ENCODE results near the gene ADK. TPM values are rescaled to one million over a fixed set of nuclear protein-coding genes. Genes with fewer than 3 reads are reported as not detected.
"Not testable (repeated sequence)": the region's sequence is repeated elsewhere in the genome, so short reads cannot be mapped to it uniquely, and the experiment has no call there.

Gene ADK
- polyA plus RNA-seq, 4 donors: 7.2 to 32.3 (median 16.1) TPM

DNA sequence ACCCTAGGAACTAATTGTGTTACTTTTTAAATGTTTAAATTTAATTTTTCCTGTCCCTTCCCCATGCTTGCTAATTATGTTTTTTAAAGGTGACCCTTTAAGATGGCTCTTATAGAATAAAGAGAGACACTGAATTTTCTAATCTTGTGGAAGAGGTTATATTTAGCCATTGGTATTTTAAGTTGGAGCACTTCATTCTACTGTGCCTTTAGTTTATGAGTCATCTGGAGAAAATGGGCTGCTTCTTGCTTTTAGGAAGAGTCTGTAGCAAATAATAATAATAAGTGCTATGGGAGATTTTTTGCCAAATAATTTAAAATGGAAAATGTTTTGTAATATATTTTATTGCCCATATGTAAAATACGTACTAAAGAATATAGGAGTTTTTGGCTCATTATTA lies 139.7 kb downstream of the ADK start:
- FAIRE-seq: no peak
- no peak overlapping the region for H3K27ac ChIP-seq (ENCODE audit: low read depth in 1 of 3, low read length in 2 of 3)

DNA sequence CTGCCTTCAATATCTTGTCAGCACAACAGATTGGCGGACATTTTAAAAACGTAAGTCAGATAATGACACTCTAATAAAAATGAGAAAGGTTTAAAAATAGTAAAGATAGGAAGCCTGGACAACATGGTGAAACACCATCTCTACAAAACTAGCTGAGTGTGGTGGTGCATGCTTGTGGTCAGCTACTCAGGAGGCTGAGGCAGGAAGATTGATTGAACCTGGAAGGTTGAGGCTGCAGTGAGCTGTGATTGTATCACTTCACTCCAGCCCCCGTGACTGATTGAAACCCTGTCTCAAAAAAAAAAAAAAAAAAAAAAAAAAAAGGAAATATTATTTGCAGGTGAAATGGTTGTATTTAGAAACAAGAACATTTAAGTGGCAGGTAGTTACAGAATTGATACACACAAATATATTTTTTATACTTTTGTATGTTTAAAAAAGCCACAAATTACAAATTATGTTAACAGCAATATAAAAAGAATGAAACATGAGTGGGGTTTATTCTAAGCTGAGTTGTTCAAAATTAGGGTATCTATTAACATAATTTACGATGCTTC lies 141.9 kb downstream of the ADK start:
- Histone ChIP-seq H3K27ac (ENCODE audit: low read depth in 1 of 3, low read length in 2 of 3) (no peak overlapping the region), H3K4me3 (ENCODE audit: low read depth in 1 of 3, low read length in 3 of 3) (no peak overlapping the region), H3K9me3 (ENCODE audit: control insufficient read depth in 2 of 2, insufficient read depth in 1 of 2, low read depth in 1 of 2, low read length in 1 of 2) (no peaks in the 10 kb centered on the region), H3K27me3 (ENCODE audit: control insufficient read depth in 3 of 3, insufficient read depth in 3 of 3, low read length in 3 of 3) (no peaks in the 10 kb centered on the region), H3K36me3 (ENCODE audit: control insufficient read depth in 3 of 3, insufficient read depth in 2 of 3, low read depth in 1 of 3, low read length in 3 of 3) (no peaks in the 10 kb centered on the region), H3K4me1 (ENCODE audit: control insufficient read depth in 3 of 3, insufficient read depth in 2 of 3, low read depth in 1 of 3, low read length in 2 of 3) (no peaks in the 10 kb centered on the region)
- DNase-seq (no peak), FAIRE-seq (no peak)
- WGBS, 3 donors: 86 to 94% (median 86%) methylated on average over 4 of the region's 4 CpGs

More for the DNA sequence above, 139.7 kb downstream of the ADK start:
- Histone ChIP-seq H3K27me3 (ENCODE audit: control insufficient read depth in 3 of 3, insufficient read depth in 3 of 3, low read length in 3 of 3) (no peaks in the 10 kb centered on the region), H3K4me3 (ENCODE audit: low read depth in 1 of 3, low read length in 3 of 3) (no peak overlapping the region), H3K4me1 (ENCODE audit: control insufficient read depth in 3 of 3, insufficient read depth in 2 of 3, low read depth in 1 of 3, low read length in 2 of 3) (no peaks in the 10 kb centered on the region), H3K36me3 (ENCODE audit: control insufficient read depth in 3 of 3, insufficient read depth in 2 of 3, low read depth in 1 of 3, low read length in 3 of 3) (no peaks in the 10 kb centered on the region), H3K9me3 (ENCODE audit: control insufficient read depth in 2 of 2, insufficient read depth in 1 of 2, low read depth in 1 of 2, low read length in 1 of 2) (peaks cover 0 to 2% of the 10 kb centered on the region in 2 donors)
- 81 to 90% (median 86%) methylated on average over 1 of the region's 1 CpG for WGBS, 3 donors
- DNase-seq: no peak

DNA sequence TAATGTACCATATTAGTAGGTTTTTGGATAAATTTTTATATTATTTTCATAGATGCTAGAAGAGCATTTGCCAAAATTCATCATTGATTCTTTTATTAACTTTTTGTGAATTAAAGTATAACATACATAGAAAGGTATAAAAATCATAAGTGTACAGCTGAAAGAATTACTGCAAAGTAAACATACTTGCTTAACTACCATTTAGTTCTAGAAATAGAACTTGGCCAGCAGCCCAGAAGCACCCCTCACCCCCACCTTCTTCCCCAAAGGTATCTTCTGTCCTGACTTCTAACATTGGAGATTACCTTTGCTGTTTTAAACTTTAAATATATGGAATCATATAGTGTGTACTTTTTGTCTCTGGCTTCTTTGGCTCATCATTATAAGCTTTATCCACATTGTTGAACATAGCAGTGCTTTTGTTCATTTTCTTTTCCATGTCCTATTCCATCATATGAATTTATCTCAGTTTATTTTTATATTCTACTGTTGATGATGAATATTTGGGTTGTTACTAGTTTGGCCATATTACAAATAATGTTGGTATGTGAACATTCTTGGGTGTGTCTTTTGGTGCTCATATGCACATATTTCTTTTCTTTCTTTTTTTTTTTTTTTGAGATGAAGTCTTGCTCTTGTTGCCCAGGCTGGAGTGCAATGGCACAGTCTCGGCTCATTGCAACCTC lies 142.8 kb downstream of the ADK start:
- H3K36me3 ChIP-seq (ENCODE audit: control insufficient read depth in 3 of 3, insufficient read depth in 2 of 3, low read depth in 1 of 3, low read length in 3 of 3): no peaks in the 10 kb centered on the region
- DNase-seq (no peak), FAIRE-seq (no peak)

DNA sequence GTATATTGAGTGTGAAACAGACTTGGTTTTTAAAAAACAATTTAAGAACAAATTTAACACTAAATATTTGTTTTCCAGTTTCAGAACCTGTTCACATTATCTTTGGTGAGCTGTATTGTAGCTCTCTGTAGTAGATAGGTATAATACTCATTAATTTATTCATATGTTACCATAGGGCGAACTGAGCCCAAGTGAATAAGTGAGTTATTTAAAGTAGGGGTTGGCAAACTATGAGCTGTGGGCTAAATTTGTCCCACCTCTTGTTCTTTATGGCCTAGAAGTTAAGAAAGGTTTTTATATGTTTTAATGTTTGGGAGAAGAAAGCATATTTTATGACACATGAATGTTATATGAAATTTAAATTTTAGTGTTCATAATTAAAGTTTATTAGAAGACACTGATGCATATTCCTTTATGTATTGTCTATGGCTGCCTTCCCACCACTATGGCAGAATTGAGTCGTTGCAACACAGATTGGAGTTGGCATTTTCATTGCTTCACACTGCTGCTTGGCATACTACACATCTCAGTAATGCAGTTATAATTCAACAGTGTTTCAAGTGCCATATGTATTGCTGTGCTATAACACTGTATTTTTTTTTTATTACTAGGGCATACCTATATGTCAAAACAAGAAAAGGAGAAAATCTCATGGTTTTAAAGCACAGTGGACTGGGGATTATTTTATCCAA lies 146.5 kb downstream of the ADK start:
- Histone ChIP-seq H3K27ac (ENCODE audit: low read depth in 1 of 3, low read length in 2 of 3) (no peak overlapping the region), H3K27me3 (ENCODE audit: control insufficient read depth in 3 of 3, insufficient read depth in 3 of 3, low read length in 3 of 3) (no peaks in the 10 kb centered on the region), H3K4me1 (ENCODE audit: control insufficient read depth in 3 of 3, insufficient read depth in 2 of 3, low read depth in 1 of 3, low read length in 2 of 3) (no peaks in the 10 kb centered on the region), H3K9me3 (ENCODE audit: control insufficient read depth in 2 of 2, insufficient read depth in 1 of 2, low read depth in 1 of 2, low read length in 1 of 2) (no peaks in the 10 kb centered on the region), H3K4me3 (ENCODE audit: low read depth in 1 of 3, low read length in 3 of 3) (no peak overlapping the region), H3K36me3 (ENCODE audit: control insufficient read depth in 3 of 3, insufficient read depth in 2 of 3, low read depth in 1 of 3, low read length in 3 of 3) (no peaks in the 10 kb centered on the region)
- FAIRE-seq (no peak), DNase-seq (no peak)
- WGBS, 3 donors: 88 to 95% (median 93%) methylated on average over 2 of the region's 2 CpGs

More for the DNA sequence above, 142.8 kb downstream of the ADK start:
- Histone ChIP-seq H3K9me3 (ENCODE audit: control insufficient read depth in 2 of 2, insufficient read depth in 1 of 2, low read depth in 1 of 2, low read length in 1 of 2) (no peaks in the 10 kb centered on the region), H3K4me1 (ENCODE audit: control insufficient read depth in 3 of 3, insufficient read depth in 2 of 3, low read depth in 1 of 3, low read length in 2 of 3) (no peaks in the 10 kb centered on the region), H3K4me3 (ENCODE audit: low read depth in 1 of 3, low read length in 3 of 3) (no peak overlapping the region), H3K27me3 (ENCODE audit: control insufficient read depth in 3 of 3, insufficient read depth in 3 of 3, low read length in 3 of 3) (no peaks in the 10 kb centered on the region), H3K27ac (ENCODE audit: low read depth in 1 of 3, low read length in 2 of 3) (no peak overlapping the region)
- 89 to 100% (median 91%) methylated on average over 1 of the region's 1 CpG for WGBS, 3 donors

DNA sequence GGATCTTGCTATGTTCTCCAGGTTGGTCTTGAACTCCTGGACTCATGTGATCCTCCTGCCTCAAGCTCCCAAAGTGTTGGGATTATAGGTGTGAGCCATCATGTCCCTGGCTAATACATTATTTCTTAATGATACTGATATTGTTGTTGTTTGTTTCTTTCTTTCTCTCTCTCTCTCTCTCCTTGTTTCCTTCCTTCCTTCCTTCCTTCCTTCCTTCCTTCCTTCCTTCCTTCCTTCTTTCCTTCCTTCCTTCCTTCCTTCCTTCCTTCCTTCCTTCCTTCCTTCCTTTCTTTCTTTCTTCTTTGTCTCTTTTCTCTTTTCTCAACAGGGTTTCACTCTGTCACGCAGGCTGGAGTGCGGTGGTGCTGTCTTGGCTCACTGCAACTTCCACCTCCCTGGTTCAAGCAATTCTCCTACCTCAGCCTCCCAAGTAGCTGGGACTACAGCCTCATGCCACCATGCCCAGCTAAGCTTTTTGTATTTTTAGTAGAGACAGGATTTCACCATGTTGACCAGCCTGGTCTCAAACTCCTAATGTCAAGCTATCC lies 149.1 kb downstream of the ADK start:
- H3K4me1 ChIP-seq (ENCODE audit: control insufficient read depth in 3 of 3, insufficient read depth in 2 of 3, low read depth in 1 of 3, low read length in 2 of 3); H3K36me3 ChIP-seq (ENCODE audit: control insufficient read depth in 3 of 3, insufficient read depth in 2 of 3, low read depth in 1 of 3, low read length in 3 of 3); H3K9me3 ChIP-seq (ENCODE audit: control insufficient read depth in 2 of 2, insufficient read depth in 1 of 2, low read depth in 1 of 2, low read length in 1 of 2); DNase-seq; H3K27ac ChIP-seq (ENCODE audit: low read depth in 1 of 3, low read length in 2 of 3); H3K27me3 ChIP-seq (ENCODE audit: control insufficient read depth in 3 of 3, insufficient read depth in 3 of 3, low read length in 3 of 3); FAIRE-seq; H3K4me3 ChIP-seq (ENCODE audit: low read depth in 1 of 3, low read length in 3 of 3): not testable (repeated sequence)
- 91 to 100% (median 92%) methylated on average over 2 of the region's 2 CpGs for WGBS, 3 donors

DNA sequence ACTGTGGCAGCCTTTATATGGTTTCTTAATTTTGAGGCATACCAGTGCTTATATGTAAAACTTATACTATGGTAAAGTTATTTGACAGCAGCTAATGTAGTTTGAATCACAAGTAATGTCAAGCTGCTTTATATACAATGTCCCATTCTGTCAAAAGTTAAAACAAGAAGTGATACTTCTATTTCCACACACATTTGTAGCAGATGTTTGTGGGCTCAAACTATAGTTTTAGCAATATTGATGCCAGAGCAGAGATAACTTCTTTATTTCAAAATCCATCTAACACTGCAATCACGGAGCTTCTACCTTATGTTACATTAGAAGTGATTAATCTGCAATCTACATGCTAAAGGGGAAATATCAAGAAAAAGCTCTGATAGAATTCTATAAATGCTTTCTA lies 149.6 kb downstream of the ADK start:
- no peak for FAIRE-seq
- H3K4me3 ChIP-seq (ENCODE audit: low read depth in 1 of 3, low read length in 3 of 3): no peak overlapping the region
- H3K4me1 ChIP-seq (ENCODE audit: control insufficient read depth in 3 of 3, insufficient read depth in 2 of 3, low read depth in 1 of 3, low read length in 2 of 3): no peaks in the 10 kb centered on the region
- 0 to 91% (median 61%) methylated on average over 1 of the region's 1 CpG for WGBS, 3 donors
- no peaks in the 10 kb centered on the region for H3K9me3 ChIP-seq (ENCODE audit: control insufficient read depth in 2 of 2, insufficient read depth in 1 of 2, low read depth in 1 of 2, low read length in 1 of 2)
- DNase-seq: no peak
- H3K27me3 ChIP-seq (ENCODE audit: control insufficient read depth in 3 of 3, insufficient read depth in 3 of 3, low read length in 3 of 3): no peaks in the 10 kb centered on the region
- H3K36me3 ChIP-seq (ENCODE audit: control insufficient read depth in 3 of 3, insufficient read depth in 2 of 3, low read depth in 1 of 3, low read length in 3 of 3): no peaks in the 10 kb centered on the region
- no peak overlapping the region for H3K27ac ChIP-seq (ENCODE audit: low read depth in 1 of 3, low read length in 2 of 3)

DNA sequence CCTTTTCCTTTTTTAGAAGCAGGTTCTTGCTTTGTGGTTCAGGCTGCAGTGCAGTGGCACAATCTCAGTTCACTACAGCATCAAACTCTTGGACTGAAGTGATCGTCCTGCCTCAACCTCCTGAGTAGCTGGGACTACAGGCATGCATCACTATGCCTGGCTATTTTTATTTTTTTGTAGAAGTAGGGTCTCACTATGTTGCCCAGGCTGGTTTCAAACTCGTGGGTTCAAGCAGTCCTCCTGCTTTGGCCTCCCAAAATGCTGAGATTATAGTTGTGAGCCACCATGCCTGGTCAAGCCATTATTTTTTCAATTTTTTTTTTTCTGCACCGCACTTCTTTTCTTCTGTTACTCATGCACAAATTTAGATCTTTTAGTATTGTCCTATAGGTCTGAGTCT lies 154.7 kb downstream of the ADK start:
- FAIRE-seq (no peak), DNase-seq (no peak)
- WGBS, 3 donors: 89 to 92% (median 90%) methylated on average over 3 of the region's 3 CpGs
- Histone ChIP-seq H3K27ac (ENCODE audit: low read depth in 1 of 3, low read length in 2 of 3) (no peak overlapping the region), H3K9me3 (ENCODE audit: control insufficient read depth in 2 of 2, insufficient read depth in 1 of 2, low read depth in 1 of 2, low read length in 1 of 2) (no peaks in the 10 kb centered on the region), H3K27me3 (ENCODE audit: control insufficient read depth in 3 of 3, insufficient read depth in 3 of 3, low read length in 3 of 3) (no peaks in the 10 kb centered on the region), H3K36me3 (ENCODE audit: control insufficient read depth in 3 of 3, insufficient read depth in 2 of 3, low read depth in 1 of 3, low read length in 3 of 3) (no peaks in the 10 kb centered on the region), H3K4me3 (ENCODE audit: low read depth in 1 of 3, low read length in 3 of 3) (no peak overlapping the region), H3K4me1 (ENCODE audit: control insufficient read depth in 3 of 3, insufficient read depth in 2 of 3, low read depth in 1 of 3, low read length in 2 of 3) (no peaks in the 10 kb centered on the region)

DNA sequence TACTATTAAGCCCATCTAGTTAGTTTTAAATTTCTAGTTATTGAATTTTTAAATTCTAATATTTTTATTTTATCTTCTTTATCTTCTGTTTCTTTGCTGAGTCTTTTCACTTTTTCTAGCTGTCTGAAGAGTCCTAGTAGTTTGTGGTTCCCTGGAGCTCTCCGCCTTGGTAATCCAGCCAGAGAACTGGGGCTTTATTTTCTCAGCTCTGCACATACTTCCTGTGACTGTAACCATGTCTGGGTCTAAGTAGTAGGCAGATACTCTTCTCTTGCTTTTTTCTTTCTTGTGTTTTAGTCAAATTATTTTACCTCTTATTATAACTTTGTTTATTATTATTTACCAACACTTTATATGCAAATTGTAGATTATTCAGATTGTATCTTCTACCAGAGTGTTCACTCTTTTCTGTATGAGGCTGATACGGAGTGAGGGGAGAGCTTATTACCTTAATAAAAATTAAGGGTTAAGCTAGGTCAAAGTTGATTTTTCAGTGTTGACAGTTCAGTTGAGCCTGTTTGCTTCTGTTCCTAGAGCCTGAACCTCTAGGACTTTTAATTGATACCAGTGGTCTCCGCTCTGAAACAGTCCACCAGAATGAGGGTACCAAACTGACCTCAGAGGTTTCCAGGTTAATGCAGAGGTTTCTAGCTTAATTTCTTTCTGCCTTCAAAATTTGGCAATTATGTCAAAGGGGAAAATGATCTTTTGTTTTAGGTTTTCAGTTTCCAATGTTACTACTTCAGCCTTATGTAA lies 155.4 kb downstream of the ADK start:
- Histone ChIP-seq H3K36me3 (ENCODE audit: control insufficient read depth in 3 of 3, insufficient read depth in 2 of 3, low read depth in 1 of 3, low read length in 3 of 3) (no peaks in the 10 kb centered on the region), H3K4me3 (ENCODE audit: low read depth in 1 of 3, low read length in 3 of 3) (no peak overlapping the region), H3K9me3 (ENCODE audit: control insufficient read depth in 2 of 2, insufficient read depth in 1 of 2, low read depth in 1 of 2, low read length in 1 of 2) (no peaks in the 10 kb centered on the region), H3K27ac (ENCODE audit: low read depth in 1 of 3, low read length in 2 of 3) (no peak overlapping the region), H3K27me3 (ENCODE audit: control insufficient read depth in 3 of 3, insufficient read depth in 3 of 3, low read length in 3 of 3) (no peaks in the 10 kb centered on the region), H3K4me1 (ENCODE audit: control insufficient read depth in 3 of 3, insufficient read depth in 2 of 3, low read depth in 1 of 3, low read length in 2 of 3) (no peaks in the 10 kb centered on the region)
- DNase-seq: no peak
- FAIRE-seq: no peak
- 75 to 84% (median 76%) methylated on average over 3 of the region's 3 CpGs for WGBS, 3 donors

Data from small intestine (tissue), 7 donors.